HG03097 (cell line): ENCODE data around the gene BBLN.
A peak's percentile ranks its signal among the peaks of the same experiment; 100 is the strongest.

Source experiments
- ATAC-seq: cut with Tn5 transposase; IDR thresholded peaks from one replicate; pipeline ENCODE4 v1.9.1; 2021; ENCODE audit not compliant: unreplicated experiment, low FRiP score

The BBLN gene

GRCh38 chr9:128188209-128188608 is 28.1 kb downstream of the BBLN start:
- ATAC-seq = no peak

GRCh38 chr9:128190013-128190412 is 29.9 kb downstream of the BBLN start:
- no peak for ATAC-seq

- ATAC-seq = no peak
These were observed 30.7 kb downstream of the BBLN start for GRCh38 chr9:128190516-128191405.

GRCh38 chr9:128191406-128192046 is 31.5 kb downstream of the BBLN start, which contains the start of gene CIZ1:
Gene CIZ1 (minus strand): TSS chr9:128191572. CDS start chr9:128190857, 715 bp downstream.
- ATAC-seq = peak; percentile 68

- ATAC-seq = no peak
These were observed 32.7 kb downstream of the BBLN start for GRCh38 chr9:128192601-128193371.

- ATAC-seq = no peak
These were observed 33.5 kb downstream of the BBLN start for GRCh38 chr9:128193469-128194096.

- ATAC-seq = no peak
These were observed 41.6 kb downstream of the BBLN start for GRCh38 chr9:128201441-128202369.

- ATAC-seq = peak; percentile 15
These were observed 42.6 kb downstream of the BBLN start for GRCh38 chr9:128202648-128203023.

GRCh38 chr9:128203024-128203706 is 43.1 kb downstream of the BBLN start, which contains the start of gene DNM1:
Gene DNM1 (plus strand): TSS chr9:128203379. CDS start chr9:128203471, 92 bp downstream.
- ATAC-seq = peak; percentile 71

- no peak for ATAC-seq
These were observed 43.9 kb downstream of the BBLN start for GRCh38 chr9:128203707-128204551.

- no peak for ATAC-seq
These were observed 44.8 kb downstream of the BBLN start for GRCh38 chr9:128204858-128205257.

GRCh38 chr9:128205296-128205944 is 45.4 kb downstream of the BBLN start:
- no peak for ATAC-seq

GRCh38 chr9:128206484-128206883 is 46.4 kb downstream of the BBLN start:
- no peak for ATAC-seq

GRCh38 chr9:128206916-128207910 is 47.1 kb downstream of the BBLN start:
- ATAC-seq = no peak

- no peak for ATAC-seq
These were observed 48.3 kb downstream of the BBLN start for GRCh38 chr9:128208386-128208785.

GRCh38 chr9:128208946-128209669 is 49.0 kb downstream of the BBLN start:
- ATAC-seq = no peak
